ENCODE results near the gene DNAJC1.
"Not testable (repeated sequence)": the region's sequence is repeated elsewhere in the genome, so short reads cannot be mapped to it uniquely, and the experiment has no call there.

DNAJC1 gene

DNA sequence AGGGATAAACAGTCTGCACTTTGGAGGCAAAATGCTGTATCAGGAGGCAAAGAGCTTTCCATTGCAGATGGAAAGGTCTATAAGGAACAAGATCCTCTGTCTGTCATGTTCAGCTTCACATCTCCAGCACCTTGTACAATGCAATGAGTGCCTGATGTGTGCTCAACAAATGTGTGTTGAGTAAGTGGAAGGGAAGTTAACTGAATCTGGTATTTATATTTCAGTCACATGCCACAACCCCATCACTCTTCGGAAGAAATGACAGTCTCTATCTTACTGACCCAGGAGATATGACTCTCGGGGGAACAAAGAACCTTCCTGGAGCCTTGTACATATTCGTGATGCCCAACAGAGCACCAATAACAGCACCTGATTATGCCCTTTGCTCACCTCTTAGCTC lies 20.0 kb upstream of the DNAJC1 start:
- no peak for TF ChIP-seq POLR2A (IDR thresholded peaks at IDR 0.05; ENCODE audit: low read depth, low read length)
- DNase-seq (ENCODE audit: insufficient read length, low spot score) = no peak
- FAIRE-seq = no peak

DNA sequence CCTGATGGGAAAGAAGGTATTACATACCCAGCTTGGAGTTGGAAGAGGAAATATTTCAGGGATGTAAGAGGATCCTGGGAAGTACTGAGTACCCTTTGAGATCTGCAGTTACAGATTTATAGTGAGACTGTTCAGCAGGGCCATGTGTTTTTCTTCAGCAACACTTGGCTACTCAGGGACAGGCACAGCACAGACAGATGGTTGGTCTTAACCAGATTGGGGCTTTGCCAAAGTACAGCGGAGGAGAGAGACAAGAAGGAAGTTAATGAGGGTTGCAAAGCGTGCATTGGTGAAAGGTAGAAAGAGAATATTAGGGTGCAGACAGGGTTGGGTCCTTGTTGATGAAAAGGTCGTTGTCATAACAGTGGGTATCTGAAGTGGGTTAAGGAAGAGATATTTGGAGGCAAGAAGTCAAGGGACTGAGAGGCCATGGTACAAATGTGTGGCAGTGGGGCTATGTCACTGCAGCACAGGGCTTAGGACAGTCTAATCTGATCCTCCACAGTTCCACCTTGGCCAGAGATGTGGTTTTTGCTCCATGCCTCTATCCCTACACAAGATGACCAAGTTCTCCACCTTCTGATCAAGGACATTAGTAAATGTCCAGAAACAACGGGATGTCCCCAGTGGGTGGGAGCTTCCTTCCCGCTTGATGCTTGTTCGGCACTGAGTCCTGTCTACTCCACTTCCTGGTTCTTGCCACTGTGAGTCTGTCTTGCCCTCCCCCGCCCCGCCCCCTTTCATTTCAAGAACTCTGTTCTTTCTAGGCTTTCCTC lies 18.9 kb upstream of the DNAJC1 start:
- TF ChIP-seq POLR2A (IDR thresholded peaks at IDR 0.05; ENCODE audit: low read depth, low read length) = no peak
- DNase-seq (ENCODE audit: insufficient read length, low spot score) (no peak), FAIRE-seq (no peak)

DNA sequence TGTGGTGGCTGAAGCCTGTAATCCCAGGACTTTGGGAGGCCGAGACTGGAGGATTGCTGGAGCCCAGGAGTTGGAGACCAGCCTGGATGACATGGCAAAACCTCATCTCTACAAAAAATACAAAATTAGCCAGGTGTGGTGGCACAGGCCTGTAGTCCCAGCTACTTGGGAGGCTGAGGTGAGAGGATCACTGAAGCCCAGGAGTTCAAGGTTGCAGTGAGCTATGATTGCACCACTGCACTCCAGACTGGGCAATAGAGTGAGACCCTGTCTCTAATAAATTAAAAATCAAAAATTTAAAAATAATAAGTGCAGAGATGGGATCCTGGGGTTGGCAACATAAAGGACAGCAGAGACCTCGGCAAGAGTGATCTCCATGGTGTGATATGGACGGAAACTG lies 17.6 kb upstream of the DNAJC1 start:
- not testable (repeated sequence) for DNase-seq (ENCODE audit: insufficient read length, low spot score); FAIRE-seq

- TF ChIP-seq POLR2A (IDR thresholded peaks at IDR 0.05; ENCODE audit: low read depth, low read length) = no peak
- DNase-seq (ENCODE audit: insufficient read length, low spot score) (no peak), FAIRE-seq (no peak)
These were observed 13.9 kb upstream of the DNAJC1 start for GRCh38 chr10:22017283-22018020.

- FAIRE-seq (no peak), DNase-seq (ENCODE audit: insufficient read length, low spot score) (no peak)
- no peak for TF ChIP-seq POLR2A (IDR thresholded peaks at IDR 0.05; ENCODE audit: low read depth, low read length)
These were observed 12.6 kb upstream of the DNAJC1 start for GRCh38 chr10:22016046-22016705.

GRCh38 chr10:22010973-22011408 lies 7.5 kb upstream of the DNAJC1 start:
- no peak for DNase-seq (ENCODE audit: insufficient read length, low spot score)
- FAIRE-seq = no peak
- TF ChIP-seq POLR2A (IDR thresholded peaks at IDR 0.05; ENCODE audit: low read depth, low read length) = no peak

DNA sequence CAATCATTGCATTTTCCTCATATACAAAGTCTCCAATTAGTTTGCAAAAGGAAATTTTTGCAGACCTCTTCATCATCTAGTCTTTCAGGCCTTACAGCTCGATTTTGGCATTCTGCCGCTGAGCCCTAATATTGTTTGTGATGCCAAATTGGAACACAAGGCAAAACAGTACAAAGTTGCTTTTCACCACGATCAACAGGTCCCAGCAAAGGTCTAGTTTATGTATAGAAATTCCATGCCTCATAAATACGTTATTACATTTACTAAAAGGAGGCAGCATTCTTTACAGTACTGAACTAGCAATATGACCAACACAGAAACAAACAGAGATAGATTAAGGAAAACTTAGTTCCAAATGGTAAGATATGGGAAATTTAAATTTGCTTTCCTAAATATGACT lies 7.0 kb upstream of the DNAJC1 start:
- no peak for TF ChIP-seq POLR2A (IDR thresholded peaks at IDR 0.05; ENCODE audit: low read depth, low read length)
- no peak for DNase-seq (ENCODE audit: insufficient read length, low spot score)
- FAIRE-seq = peak; percentile 57

GRCh38 chr10:22006379-22006884 lies 2.9 kb upstream of the DNAJC1 start:
- DNase-seq (ENCODE audit: insufficient read length, low spot score) (no peak), FAIRE-seq (no peak)
- TF ChIP-seq POLR2A (IDR thresholded peaks at IDR 0.05; ENCODE audit: low read depth, low read length) = no peak

DNA sequence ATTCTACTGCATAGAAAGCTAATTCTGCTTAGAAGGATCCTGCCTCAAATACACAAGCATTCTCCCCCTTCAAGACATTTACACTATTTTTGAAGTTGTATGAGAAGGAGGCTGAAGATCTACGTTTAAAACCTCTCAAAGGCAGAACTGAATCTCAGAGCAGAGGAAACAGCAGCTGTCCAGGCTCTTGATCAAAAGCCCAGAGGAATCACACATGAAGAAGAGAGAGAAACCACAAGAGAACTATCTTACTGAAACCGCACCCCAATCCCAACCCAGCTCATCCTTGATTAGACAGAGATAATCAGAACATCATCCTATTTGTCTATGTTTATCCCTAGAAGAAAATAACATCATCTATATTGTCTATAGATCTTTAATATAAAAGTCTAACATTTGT lies 2.2 kb upstream of the DNAJC1 start:
- no peak for FAIRE-seq
- no peak for TF ChIP-seq POLR2A (IDR thresholded peaks at IDR 0.05; ENCODE audit: low read depth, low read length)
- no peak for DNase-seq (ENCODE audit: insufficient read length, low spot score)

- FAIRE-seq (no peak), DNase-seq (ENCODE audit: insufficient read length, low spot score) (no peak)
- TF ChIP-seq POLR2A (IDR thresholded peaks at IDR 0.05; ENCODE audit: low read depth, low read length) = no peak
These were observed 393 bp upstream of the DNAJC1 start for GRCh38 chr10:22003964-22004281.

DNA sequence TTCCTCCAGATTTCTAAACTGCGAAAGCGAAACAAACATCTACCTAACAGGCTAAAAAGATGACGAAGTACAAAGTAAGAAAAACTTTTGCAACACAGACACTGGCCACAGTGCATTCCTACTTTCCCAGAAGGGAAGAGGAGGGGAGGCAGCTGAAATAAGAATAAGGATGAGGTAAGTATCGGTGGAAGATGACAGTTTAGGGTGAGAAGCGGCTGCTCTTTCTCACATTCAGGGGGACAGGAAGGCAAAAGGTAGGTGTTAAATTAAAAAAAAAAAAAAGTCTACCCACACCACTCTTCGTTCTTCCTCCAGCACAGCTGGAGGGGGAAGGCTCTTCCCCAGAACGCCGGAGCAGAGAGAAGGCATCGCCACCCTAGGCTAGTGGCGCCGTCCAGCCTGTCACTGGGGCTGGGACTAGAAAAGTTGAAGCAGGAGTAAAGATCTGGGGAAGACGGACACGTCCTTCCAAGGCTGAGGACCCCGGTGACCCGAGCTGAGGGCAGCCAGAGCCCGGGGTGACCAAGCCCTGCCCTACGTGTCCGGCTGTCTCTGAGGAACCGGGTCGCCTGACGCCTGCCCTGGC lies 846 bp downstream of the DNAJC1 start:
- peak; percentile 52 for FAIRE-seq
- DNase-seq (ENCODE audit: insufficient read length, low spot score) = no peak
- TF ChIP-seq POLR2A (IDR thresholded peaks at IDR 0.05; ENCODE audit: low read depth, low read length) = no peak

DNA sequence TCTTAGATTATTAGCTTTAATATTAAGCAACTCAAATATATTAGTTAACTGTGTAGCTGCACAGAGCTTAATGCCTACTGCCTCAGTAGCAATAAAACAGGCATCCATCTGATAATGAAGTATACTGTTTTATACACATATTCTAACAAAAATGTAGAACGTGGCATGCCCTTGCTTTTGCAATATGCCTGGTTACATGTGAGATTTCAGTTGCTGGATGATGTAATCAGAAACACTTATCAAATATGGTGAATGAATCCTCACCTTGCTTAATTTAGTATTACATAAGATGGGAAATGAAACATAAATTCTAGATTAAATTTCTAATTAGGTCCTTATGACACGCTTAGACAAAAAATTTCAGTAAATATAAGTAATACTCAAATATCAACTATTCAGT lies 8.0 kb downstream of the DNAJC1 start:
- no peak for TF ChIP-seq POLR2A (IDR thresholded peaks at IDR 0.05; ENCODE audit: low read depth, low read length)
- no peak for FAIRE-seq
- no peak for DNase-seq (ENCODE audit: insufficient read length, low spot score)

DNA sequence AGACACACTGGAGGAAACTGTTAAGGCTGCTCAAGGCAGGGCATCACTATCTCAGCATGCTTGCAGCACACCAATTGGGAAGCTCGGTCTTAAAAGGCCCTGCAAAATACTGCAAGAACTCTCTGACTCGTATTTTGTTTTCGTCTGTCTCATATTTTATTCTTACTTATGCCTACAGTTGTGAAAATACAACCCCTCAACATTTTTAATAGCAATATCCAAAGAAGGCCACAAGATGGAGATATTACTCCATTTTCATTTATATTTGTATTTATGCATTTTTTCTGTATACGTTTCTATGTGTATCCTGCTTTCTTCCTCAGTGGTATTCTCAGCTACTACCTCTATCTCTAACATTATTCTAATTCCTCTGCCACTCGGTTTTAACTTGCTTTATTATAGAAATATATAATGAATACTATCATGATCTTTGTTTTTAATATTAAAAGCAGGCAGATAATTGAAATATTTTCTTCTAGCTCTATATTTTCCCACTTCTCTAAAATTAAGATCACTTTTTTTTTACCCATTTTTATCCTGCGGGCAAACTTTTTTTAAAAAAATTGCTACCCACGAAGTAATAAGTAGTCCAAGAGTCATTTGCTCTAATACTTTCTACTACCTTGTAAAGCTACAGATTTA lies 10.0 kb downstream of the DNAJC1 start:
- FAIRE-seq (peak; percentile 30), DNase-seq (ENCODE audit: insufficient read length, low spot score) (no peak)
- no peak for TF ChIP-seq POLR2A (IDR thresholded peaks at IDR 0.05; ENCODE audit: low read depth, low read length)

- DNase-seq (ENCODE audit: insufficient read length, low spot score) = no peak
- TF ChIP-seq POLR2A (IDR thresholded peaks at IDR 0.05; ENCODE audit: low read depth, low read length) = no peak
- FAIRE-seq = no peak
These were observed 11.7 kb downstream of the DNAJC1 start for GRCh38 chr10:21991785-21992184.

Data from H54 (cell line).